Stimulated activated CD8-positive, alpha-beta memory T cell treated with anti-CD3 and anti-CD28 coated beads, Interleukin-12 subunit alpha, Interleukin-12 subunit beta, amount 100 ng/mL, for 24 hours (primary cell): ENCODE results near the gene NRM.
"Not testable (repeated sequence)": the region's sequence is repeated elsewhere in the genome, so short reads cannot be mapped to it uniquely, and the experiment has no call there.

Source experiments
- DNase-seq: peaks from one replicate; pipeline ENCODE4 v3.0.0-alpha.2; 2020; ENCODE audit errors: extremely low read depth

Gene NRM

DNA sequence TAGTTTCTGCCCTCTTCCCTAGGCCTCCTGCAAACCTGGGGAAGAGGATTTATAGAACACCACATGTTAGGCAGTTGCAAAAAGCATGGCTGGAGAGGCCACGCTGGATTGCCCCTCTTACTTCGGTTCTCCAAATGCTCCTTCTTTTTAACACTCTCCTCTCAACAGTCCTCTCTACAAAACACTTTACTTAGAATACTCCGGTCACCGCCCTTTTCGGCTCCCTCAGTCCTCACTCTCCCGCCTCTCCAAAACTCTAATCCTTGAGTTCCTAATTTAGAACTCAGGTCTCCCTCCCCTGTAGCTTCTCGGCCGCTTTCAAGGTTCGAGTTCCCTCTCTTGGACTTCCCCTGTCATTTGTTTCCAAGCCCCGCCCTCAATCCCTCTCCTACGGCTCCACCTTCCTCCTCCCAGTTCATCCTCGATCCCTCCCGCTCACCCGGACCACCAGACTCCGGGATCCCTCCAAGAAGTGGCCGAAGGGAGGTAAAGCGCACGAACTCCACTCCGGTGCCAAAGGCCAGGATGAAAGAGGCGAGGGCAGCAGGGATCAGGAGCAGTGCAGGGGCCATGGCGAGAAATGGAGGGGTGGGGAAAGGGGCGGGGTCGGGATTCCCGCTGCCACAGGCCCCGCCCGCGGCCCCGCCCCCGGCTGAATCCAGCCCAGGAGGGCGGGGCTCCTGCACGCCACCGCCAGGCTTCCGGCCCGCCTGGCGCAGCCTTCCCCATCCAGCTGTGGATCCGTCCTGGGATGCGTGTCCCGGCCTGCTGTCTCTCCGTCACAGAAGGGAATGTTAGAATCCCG lies at the start of gene NRM:
Gene NRM, minus strand, starts transcription at position 582 of the 805 bp plus-strand sequence. Its CDS starts 10 bp downstream, at position 572.
- no peak for DNase-seq

DNA sequence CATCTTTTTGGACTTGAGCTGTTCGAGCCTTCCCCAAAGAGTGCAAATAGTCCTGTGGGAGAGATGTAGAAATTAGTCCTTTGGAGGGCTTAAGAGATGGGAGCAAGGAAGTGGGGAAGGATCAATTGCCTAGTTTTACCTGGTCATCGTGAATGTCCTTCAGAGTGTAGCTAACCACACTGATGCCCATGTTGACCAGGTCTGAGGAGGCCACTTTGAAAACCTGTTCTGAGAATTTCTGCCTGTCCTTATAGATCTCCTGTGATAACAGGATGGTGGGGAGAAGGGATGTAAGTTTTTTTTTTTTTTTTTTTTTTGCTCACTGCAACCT lies 49.7 kb upstream of the NRM start:
- DNase-seq = no peak

- DNase-seq = no peak
These were observed 47.7 kb upstream of the NRM start for GRCh38 chr6:30738532-30738931.

GRCh38 chr6:30735668-30736314 lies 45.0 kb upstream of the NRM start:
- DNase-seq = no peak

- no peak for DNase-seq
These were observed 41.6 kb upstream of the NRM start for GRCh38 chr6:30732237-30732943.

DNA sequence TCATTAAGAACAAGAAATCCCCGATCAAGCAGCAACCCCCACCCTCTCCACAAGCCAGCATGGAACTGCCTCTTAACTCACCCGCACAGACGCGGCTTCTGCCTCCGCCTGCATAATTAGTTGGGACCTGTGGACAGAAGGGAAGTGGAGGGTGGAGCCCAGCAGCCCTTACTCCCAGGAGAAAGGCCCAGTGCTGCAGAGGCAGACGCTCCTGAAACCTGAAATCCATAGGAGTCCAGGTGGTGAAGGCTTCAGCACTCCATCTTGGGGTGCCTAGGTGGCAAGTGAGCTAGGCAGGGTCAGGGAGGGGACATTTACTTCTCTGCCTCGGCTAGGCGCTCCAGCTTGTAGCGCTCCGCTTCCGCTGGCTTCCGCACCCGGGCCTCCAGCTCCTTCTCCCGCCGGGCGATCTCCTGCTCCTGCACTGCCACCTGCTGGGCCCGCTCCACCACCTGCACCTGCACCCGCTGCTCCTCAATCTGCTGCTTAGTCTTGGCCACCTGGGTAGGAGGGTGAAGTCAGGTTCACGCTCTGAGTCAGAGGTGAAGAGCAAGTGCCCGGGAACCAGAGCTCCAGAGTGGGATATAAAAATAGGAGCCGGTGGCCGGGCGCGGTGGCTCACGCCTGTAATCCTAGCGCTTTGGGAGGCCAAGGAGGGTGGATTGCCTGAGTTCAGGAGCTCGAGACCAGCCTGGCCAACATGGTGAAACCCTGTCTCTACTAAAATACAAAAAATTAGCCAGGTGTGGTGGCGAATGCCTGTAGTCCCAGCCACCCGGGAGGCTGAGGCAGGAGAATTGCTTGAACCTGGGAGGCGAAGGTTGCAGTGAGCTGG lies 40.0 kb upstream of the NRM start:
- DNase-seq = no peak

GRCh38 chr6:30727920-30728553 lies 37.3 kb upstream of the NRM start:
- DNase-seq = no peak

- no peak for DNase-seq
These were observed 36.0 kb upstream of the NRM start for GRCh38 chr6:30726506-30727413.

GRCh38 chr6:30725713-30726505 lies 35.1 kb upstream of the NRM start:
- no peak for DNase-seq

- no peak for DNase-seq
These were observed 34.3 kb upstream of the NRM start for GRCh38 chr6:30724906-30725667.

- not testable (repeated sequence) for DNase-seq
These were observed 33.3 kb upstream of the NRM start for GRCh38 chr6:30723843-30724741.

DNA sequence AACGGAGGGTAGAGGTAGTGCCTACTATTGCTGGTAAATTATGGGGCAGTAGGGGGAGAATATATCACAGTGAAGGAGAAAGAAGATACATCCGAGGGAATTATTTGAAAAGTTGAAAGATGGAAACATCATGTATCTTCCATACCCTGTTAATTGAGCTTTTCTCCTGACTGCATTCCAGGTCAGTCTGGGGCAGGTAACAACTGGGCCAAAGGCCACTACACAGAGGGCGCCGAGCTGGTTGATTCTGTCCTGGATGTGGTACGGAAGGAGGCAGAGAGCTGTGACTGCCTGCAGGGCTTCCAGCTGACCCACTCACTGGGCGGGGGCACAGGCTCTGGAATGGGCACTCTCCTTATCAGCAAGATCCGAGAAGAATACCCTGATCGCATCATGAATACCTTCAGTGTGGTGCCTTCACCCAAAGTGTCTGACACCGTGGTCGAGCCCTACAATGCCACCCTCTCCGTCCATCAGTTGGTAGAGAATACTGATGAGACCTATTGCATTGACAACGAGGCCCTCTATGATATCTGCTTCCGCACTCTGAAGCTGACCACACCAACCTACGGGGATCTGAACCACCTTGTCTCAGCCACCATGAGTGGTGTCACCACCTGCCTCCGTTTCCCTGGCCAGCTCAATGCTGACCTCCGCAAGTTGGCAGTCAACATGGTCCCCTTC lies 32.5 kb upstream of the NRM start:
- DNase-seq = not testable (repeated sequence)

GRCh38 chr6:30722280-30723112 lies 31.7 kb upstream of the NRM start:
- no peak for DNase-seq

- DNase-seq = not testable (repeated sequence)
These were observed 31.2 kb upstream of the NRM start for GRCh38 chr6:30722025-30722279.

GRCh38 chr6:30721198-30722024 lies 30.6 kb upstream of the NRM start:
- peak; percentile 96 for DNase-seq
